ENCODE results near the gene PIAS1. TPM values are rescaled to one million over a fixed set of nuclear protein-coding genes. Genes with fewer than 3 reads are reported as not detected.

The PIAS1 gene
- total RNA-seq, 4 donors from 2014 or later, result 19.9 to 69.2 (median 26.6) TPM

GRCh38 chr15:68143129-68143528, 89.0 kb downstream of the PIAS1 start:
- peaks cover 0 to 36% (median 4%) of the 10 kb centered on the region in 3 donors for H3K4me1 ChIP-seq
- no peak overlapping the region for H3K4me3 ChIP-seq
- intact Hi-C loops (cut with DNase I), result no loop called here
- no peak overlapping the region for H3K27ac ChIP-seq
- TF ChIP-seq CTCF (IDR thresholded peaks at IDR 0.05) (no peak), POLR2A (IDR thresholded peaks at IDR 0.05) (no peak)
- H3K9me3 ChIP-seq, result no peaks in the 10 kb centered on the region
- no peak for DNase-seq
- H3K36me3 ChIP-seq, result peaks cover 0 to 46% (median 3%) of the 10 kb centered on the region in 3 donors
- 92% methylated on average over 2 of the region's 2 CpGs for WGBS, 2 donors
- no peaks in the 10 kb centered on the region for H3K27me3 ChIP-seq

- Histone ChIP-seq H3K27ac (no peak overlapping the region), H3K4me3 (no peak overlapping the region), H3K9me3 (no peaks in the 10 kb centered on the region), H3K27me3 (no peaks in the 10 kb centered on the region), H3K36me3 (peaks cover 0 to 50% (median 3%) of the 10 kb centered on the region in 3 donors), H3K4me1 (peaks cover 0 to 35% (median 0%) of the 10 kb centered on the region in 3 donors)
- DNase-seq, result no peak
- intact Hi-C loops (cut with DNase I), result no loop called here
- 82 to 86% methylated on average over 1 of the region's 1 CpG for WGBS, 2 donors
- no peak for TF ChIP-seq CTCF (IDR thresholded peaks at IDR 0.05)
- no peak for TF ChIP-seq POLR2A (IDR thresholded peaks at IDR 0.05)
Observed at GRCh38 chr15:68143785-68144184, 89.7 kb downstream of the PIAS1 start.

DNA sequence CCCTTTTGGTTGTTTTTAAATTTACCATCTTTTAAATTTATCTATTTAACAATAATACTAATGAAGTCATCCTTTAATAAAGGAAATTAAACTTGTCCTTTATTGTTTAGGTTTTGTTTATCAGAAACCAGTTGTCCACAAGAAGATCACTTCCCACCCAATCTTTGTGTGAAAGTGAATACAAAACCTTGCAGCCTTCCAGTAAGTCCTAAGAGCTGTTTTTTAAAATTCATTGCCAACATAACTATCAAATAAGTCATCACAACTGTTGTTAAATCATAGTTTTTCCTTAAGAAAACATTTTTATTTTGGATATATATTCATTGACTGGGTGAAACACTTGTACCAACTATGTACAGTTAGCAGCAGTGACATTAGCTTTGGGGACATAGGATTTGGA, 91.6 kb downstream of the PIAS1 start:
- Histone ChIP-seq H3K36me3 (peaks cover 0 to 50% (median 3%) of the 10 kb centered on the region in 3 donors), H3K9me3 (no peaks in the 10 kb centered on the region), H3K4me1 (peaks cover 0 to 34% (median 0%) of the 10 kb centered on the region in 3 donors), H3K4me3 (no peak overlapping the region), H3K27me3 (no peaks in the 10 kb centered on the region), H3K27ac (no peak overlapping the region)
- TF ChIP-seq CTCF (IDR thresholded peaks at IDR 0.05) (no peak), POLR2A (IDR thresholded peaks at IDR 0.05) (no peak)
- intact Hi-C loops (cut with DNase I), result no loop called here
- no peak for DNase-seq

DNA sequence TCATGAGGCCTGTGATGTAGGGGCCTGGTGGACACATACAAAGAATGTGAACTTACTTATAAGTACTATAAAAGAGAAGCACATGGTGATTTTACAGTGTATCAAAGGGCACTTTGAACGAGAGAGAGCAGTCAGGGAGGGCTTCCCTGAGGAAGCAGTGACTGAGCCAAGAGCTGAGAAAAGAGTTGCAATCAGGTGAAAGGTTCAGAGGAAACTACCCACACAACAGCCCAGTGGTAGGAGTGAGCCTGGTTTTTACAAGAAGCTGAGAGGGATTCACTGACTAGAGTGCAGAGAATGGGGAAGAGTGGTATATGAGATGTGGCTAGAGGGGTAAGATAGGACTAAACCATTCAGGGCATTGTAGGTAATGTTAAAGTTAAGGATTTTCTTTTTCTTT, 93.9 kb downstream of the PIAS1 start:
- Histone ChIP-seq H3K27me3 (no peaks in the 10 kb centered on the region), H3K4me3 (no peak overlapping the region), H3K36me3 (peaks cover 0 to 50% (median 3%) of the 10 kb centered on the region in 3 donors), H3K27ac (no peak overlapping the region), H3K9me3 (no peaks in the 10 kb centered on the region), H3K4me1 (peaks cover 0 to 41% (median 0%) of the 10 kb centered on the region in 3 donors)
- intact Hi-C loops (cut with DNase I), result no loop called here
- TF ChIP-seq POLR2A (IDR thresholded peaks at IDR 0.05), result no peak
- TF ChIP-seq CTCF (IDR thresholded peaks at IDR 0.05), result no peak
- WGBS, 2 donors, result 85 to 87% methylated on average over 1 of the region's 1 CpG
- no peak for DNase-seq

- no peak for DNase-seq
- intact Hi-C loops (cut with DNase I), result no loop called here
- H3K4me1 ChIP-seq, result peaks cover 0 to 41% (median 0%) of the 10 kb centered on the region in 3 donors
- H3K4me3 ChIP-seq, result no peak overlapping the region
- H3K27ac ChIP-seq, result no peak overlapping the region
- H3K9me3 ChIP-seq, result no peaks in the 10 kb centered on the region
- peaks cover 0 to 46% (median 7%) of the 10 kb centered on the region in 3 donors for H3K36me3 ChIP-seq
- no peaks in the 10 kb centered on the region for H3K27me3 ChIP-seq
- WGBS, 2 donors, result 74 to 94% methylated on average over 1 of the region's 1 CpG
- TF ChIP-seq POLR2A (IDR thresholded peaks at IDR 0.05) (no peak), CTCF (IDR thresholded peaks at IDR 0.05) (no peak)
Observed at GRCh38 chr15:68149059-68149458, 94.9 kb downstream of the PIAS1 start.
